Lung (tissue), 12 donors: ENCODE results near the gene TMEM126A. TPM values are rescaled to one million over a fixed set of nuclear protein-coding genes. Genes with fewer than 3 reads are reported as not detected.

Source experiments
- ATAC-seq: fragments of 200-7000 bp; cut with Tn5 transposase; one replicate; pipeline ENCODE4 v1.9.1; 2020; ENCODE audit warnings: moderate number of reproducible peaks; ENCODE audit not compliant: insufficient read depth, low FRiP score
- DNase-seq, 3 donors: peaks; one replicate each; pipeline ENCODE4 v3.0.0-alpha.2; 2013 to 2017
- H3K27ac ChIP-seq, 2 donors: one replicate each; pipeline ENCODE4 v1.5.1; 2013; ENCODE audit warnings: mild to moderate bottlenecking in 2 of 2, moderate library complexity in 2 of 2, control low read depth in 1 of 2, inconsistent platforms in 1 of 2, low read depth in 1 of 2, low read length in 1 of 2
- H3K27me3 ChIP-seq, 3 donors: one replicate each; pipeline ENCODE4 v1.5.1; 2013; ENCODE audit warnings: low read length in 2 of 3; ENCODE audit not compliant: control insufficient read depth in 3 of 3, insufficient read depth in 3 of 3
- H3K36me3 ChIP-seq, 4 donors: one replicate each; pipeline ENCODE4 v1.5.1; 2013; ENCODE audit warnings: low read length in 4 of 4, mild to moderate bottlenecking in 1 of 4, moderate library complexity in 1 of 4; ENCODE audit not compliant: control insufficient read depth in 4 of 4, insufficient read depth in 4 of 4
- H3K4me1 ChIP-seq, 5 donors: one replicate each; pipeline ENCODE4 v1.5.1; 2013; ENCODE audit warnings: low read length in 5 of 5, mild to moderate bottlenecking in 2 of 5, moderate library complexity in 1 of 5; ENCODE audit not compliant: control insufficient read depth in 5 of 5, insufficient read depth in 5 of 5
- H3K4me3 ChIP-seq: one replicate; pipeline ENCODE4 v1.5.1; 2013; ENCODE audit warnings: mild to moderate bottlenecking, control low read depth, moderate library complexity
- H3K9ac ChIP-seq, 2 donors: one replicate each; pipeline ENCODE4 v1.5.1; 2013; ENCODE audit warnings: low read length in 2 of 2, control low read depth in 1 of 2; ENCODE audit not compliant: insufficient read depth in 1 of 2
- H3K9me3 ChIP-seq, 4 donors: one replicate each; pipeline ENCODE4 v1.5.1; 2013; ENCODE audit warnings: low read length in 3 of 4, mild to moderate bottlenecking in 1 of 4, moderate library complexity in 1 of 4; ENCODE audit not compliant: control insufficient read depth in 4 of 4, insufficient read depth in 3 of 4
- CTCF ChIP-seq: IDR thresholded peaks from 2 replicates; pipeline ENCODE4 v1.5.1; 2012; ENCODE audit warnings: mild to moderate bottlenecking; ENCODE audit errors: control extremely low read depth, extremely low read depth
- WGBS, 2 donors: extraction: QIAGEN DNeasy Blood & Tissue Kit; methylation state at CpG; one replicate each; pipeline ENCODE4 v1.1.7; 2013; 5-methylcytosine and 5-hydroxymethylcytosine counted together
- polyA plus RNA-seq, 2 donors: library from polyadenylated mRNA; stranded (reverse); fragments of 200-250 nt; gene quantifications; one replicate each; pipeline ENCODE4 v1.2.1, GENCODE V29; 2013
- total RNA-seq, 2 donors: library from RNA; depleted of rRNA in 1 of 2; stranded (reverse); fragments of >200 nt in 1 of 2; gene quantifications; one replicate each; pipeline ENCODE4 v1.2.1, GENCODE V29; 2014 to 2021
- donor health status: control.
- donor health status: control.
- donor health status: Bipolar disorder and iron deficiency.
- donor health status: healthy.
- donor health status: DM: yes; HTN: yes; CAD: no.

The TMEM126A gene
- total and polyA plus RNA-seq, 4 donors: 17.1 to 75.4 (median 35.2) TPM

GRCh38 chr11:85695546-85695945, 47.8 kb downstream of the TMEM126A start:
- H3K4me3 ChIP-seq: no peak overlapping the region
- H3K9me3 ChIP-seq: no peaks in the 10 kb centered on the region
- H3K27ac ChIP-seq: no peak overlapping the region
- H3K4me1 ChIP-seq: no peaks in the 10 kb centered on the region
- TF ChIP-seq CTCF: no peak
- ATAC-seq (no peak), DNase-seq (no peak)
- H3K36me3 ChIP-seq: peaks cover 0 to 22% (median 4%) of the 10 kb centered on the region in 4 donors
- H3K9ac ChIP-seq: no peak overlapping the region
- no peaks in the 10 kb centered on the region for H3K27me3 ChIP-seq

- no peaks in the 10 kb centered on the region for H3K9me3 ChIP-seq
- H3K27ac ChIP-seq: no peak overlapping the region
- H3K27me3 ChIP-seq: no peaks in the 10 kb centered on the region
- TF ChIP-seq CTCF: no peak
- 91 to 97% methylated on average over 2 of the region's 2 CpGs for WGBS, 2 donors
- H3K36me3 ChIP-seq: peaks cover 0 to 21% (median 4%) of the 10 kb centered on the region in 4 donors
- H3K9ac ChIP-seq: no peak overlapping the region
- no peak overlapping the region for H3K4me3 ChIP-seq
- ATAC-seq: no peak
- no peak for DNase-seq
- no peaks in the 10 kb centered on the region for H3K4me1 ChIP-seq
These were observed 50.0 kb downstream of the TMEM126A start for GRCh38 chr11:85697747-85698146.

- Histone ChIP-seq H3K4me3 (no peak overlapping the region), H3K4me1 (no peaks in the 10 kb centered on the region), H3K27ac (no peak overlapping the region), H3K9ac (no peak overlapping the region), H3K36me3 (peaks cover 0 to 16% (median 3%) of the 10 kb centered on the region in 4 donors), H3K9me3 (no peaks in the 10 kb centered on the region), H3K27me3 (no peaks in the 10 kb centered on the region)
- DNase-seq (no peak), ATAC-seq (no peak)
- no peak for TF ChIP-seq CTCF
- WGBS, 2 donors: 74 to 98% methylated on average over 1 of the region's 1 CpG
These were observed 50.4 kb downstream of the TMEM126A start for GRCh38 chr11:85698195-85698594.

GRCh38 chr11:85699957-85700741, 52.4 kb downstream of the TMEM126A start:
- WGBS, 2 donors: 67 to 77% methylated on average over 2 of the region's 2 CpGs
- no peak for TF ChIP-seq CTCF
- Histone ChIP-seq H3K4me1 (no peaks in the 10 kb centered on the region), H3K27ac (no peak overlapping the region), H3K9me3 (no peaks in the 10 kb centered on the region), H3K36me3 (peaks cover 0 to 10% (median 3%) of the 10 kb centered on the region in 4 donors), H3K4me3 (no peak overlapping the region), H3K27me3 (no peaks in the 10 kb centered on the region), H3K9ac (no peak overlapping the region)
- DNase-seq (no peak), ATAC-seq (no peak)
